Nephron (organoid): Measurements from ENCODE around the gene CAPN11.

Experiments used
- H3K27ac Mint-ChIP-seq, 3 experiments: 2 replicates each; pipeline ENCODE4 v1.8.0; 2020; ENCODE audit warnings: mixed read lengths in 3 of 3, mild to moderate bottlenecking in 2 of 3, moderate library complexity in 1 of 3
- H3K27me3 Mint-ChIP-seq: 2 replicates; pipeline ENCODE4 v1.8.0; 2021; ENCODE audit warnings: low read depth, mild to moderate bottlenecking, moderate library complexity, mixed read lengths
- H3K36me3 Mint-ChIP-seq: 2 replicates; pipeline ENCODE4 v1.8.0; 2020; ENCODE audit warnings: low read depth, mixed read lengths
- H3K4me1 Mint-ChIP-seq: 2 replicates; pipeline ENCODE4 v1.8.0; 2020; ENCODE audit warnings: mixed read lengths
- H3K4me3 Mint-ChIP-seq, 3 experiments: 2 replicates each; pipeline ENCODE4 v1.8.0; 2020; ENCODE audit warnings: mild to moderate bottlenecking in 3 of 3, mixed read lengths in 3 of 3, moderate library complexity in 2 of 3
- H3K9me3 Mint-ChIP-seq: 2 replicates; pipeline ENCODE4 v1.8.0; 2020; ENCODE audit warnings: mixed read lengths
- CTCF ChIP-seq, 3 experiments: fragments of 200-600 bp; sonication (generic); IDR thresholded peaks; one replicate each; pipeline ENCODE4 v1.5.0; 2021; ENCODE audit warnings: antibody characterized with exemption in 3 of 3; ENCODE audit not compliant: unreplicated experiment in 3 of 3

Gene CAPN11

GRCh38 chr6:44113414-44113813 is 45.2 kb upstream of the CAPN11 start:
- peaks cover 58% of the 10 kb centered on the region for H3K36me3 Mint-ChIP-seq
- H3K27ac Mint-ChIP-seq = no peak overlapping the region
- no peak overlapping the region for H3K4me3 Mint-ChIP-seq
- no peaks in the 10 kb centered on the region for H3K9me3 Mint-ChIP-seq
- TF ChIP-seq CTCF (IDR thresholded peaks at IDR 0.05; ENCODE audit: unreplicated experiment in 3 of 3) = no peak
- H3K27me3 Mint-ChIP-seq = no peaks in the 10 kb centered on the region
- peaks cover 25% of the 10 kb centered on the region for H3K4me1 Mint-ChIP-seq

- H3K4me1 Mint-ChIP-seq = peaks cover 26% of the 10 kb centered on the region
- no peaks in the 10 kb centered on the region for H3K9me3 Mint-ChIP-seq
- H3K36me3 Mint-ChIP-seq = peaks cover 38% of the 10 kb centered on the region
- no peaks in the 10 kb centered on the region for H3K27me3 Mint-ChIP-seq
- H3K4me3 Mint-ChIP-seq = no peak overlapping the region
- TF ChIP-seq CTCF (IDR thresholded peaks at IDR 0.05; ENCODE audit: unreplicated experiment in 3 of 3) = no peak
- H3K27ac Mint-ChIP-seq = peak overlapping the region in 2 of 3 experiments; percentile 21 to 31
Measured at GRCh38 chr6:44115866-44116265, 42.8 kb upstream of the CAPN11 start.

- peaks cover 29% of the 10 kb centered on the region for H3K36me3 Mint-ChIP-seq
- no peak for TF ChIP-seq CTCF (IDR thresholded peaks at IDR 0.05; ENCODE audit: unreplicated experiment in 3 of 3)
- H3K4me3 Mint-ChIP-seq = no peak overlapping the region
- H3K4me1 Mint-ChIP-seq = peaks cover 32% of the 10 kb centered on the region
- H3K27ac Mint-ChIP-seq = peak overlapping the region; percentile 29 to 36 (median 31)
- no peaks in the 10 kb centered on the region for H3K9me3 Mint-ChIP-seq
- H3K27me3 Mint-ChIP-seq = no peaks in the 10 kb centered on the region
Measured at GRCh38 chr6:44116641-44117382, 41.8 kb upstream of the CAPN11 start.

GRCh38 chr6:44117397-44118128 is 41.1 kb upstream of the CAPN11 start:
- H3K27ac Mint-ChIP-seq = no peak overlapping the region
- H3K9me3 Mint-ChIP-seq = no peaks in the 10 kb centered on the region
- no peak for TF ChIP-seq CTCF (IDR thresholded peaks at IDR 0.05; ENCODE audit: unreplicated experiment in 3 of 3)
- H3K36me3 Mint-ChIP-seq = peaks cover 22% of the 10 kb centered on the region
- no peaks in the 10 kb centered on the region for H3K27me3 Mint-ChIP-seq
- peaks cover 36% of the 10 kb centered on the region for H3K4me1 Mint-ChIP-seq
- H3K4me3 Mint-ChIP-seq = no peak overlapping the region

GRCh38 chr6:44119704-44120262 is 38.8 kb upstream of the CAPN11 start:
- peaks cover 57% of the 10 kb centered on the region for H3K4me1 Mint-ChIP-seq
- no peaks in the 10 kb centered on the region for H3K9me3 Mint-ChIP-seq
- TF ChIP-seq CTCF (IDR thresholded peaks at IDR 0.05; ENCODE audit: unreplicated experiment in 3 of 3) = no peak
- peaks cover 10% of the 10 kb centered on the region for H3K36me3 Mint-ChIP-seq
- no peak overlapping the region for H3K4me3 Mint-ChIP-seq
- H3K27ac Mint-ChIP-seq = peak overlapping the region; percentile 3 to 11 (median 10)
- no peaks in the 10 kb centered on the region for H3K27me3 Mint-ChIP-seq
